ENCODE results near the gene ADAP1.

Gene ADAP1

DNA sequence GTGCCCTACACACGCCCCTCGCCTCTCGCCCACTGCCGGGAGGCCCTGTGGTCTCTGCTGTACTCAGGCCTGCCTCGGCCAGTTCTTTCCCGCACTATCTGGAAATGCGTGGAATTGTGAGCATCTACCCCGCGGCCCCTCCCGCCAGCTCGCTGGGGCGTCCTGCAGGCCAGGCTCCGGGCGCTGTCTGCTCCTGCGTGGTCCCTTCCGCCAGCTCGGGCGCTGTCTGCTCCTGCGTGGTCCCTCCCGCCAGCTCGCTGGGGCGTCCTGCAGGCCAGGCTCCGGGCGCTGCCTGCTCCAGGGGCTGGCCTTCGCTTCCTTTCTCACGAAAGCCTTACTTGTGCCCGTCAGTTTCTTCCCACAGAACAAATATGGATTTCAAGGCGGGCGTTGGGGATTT lies 63.2 kb downstream of the ADAP1 start:
- H3K4me3 ChIP-seq (ENCODE audit: low read depth, low read length) = no peak overlapping the region
- DNase-seq (ENCODE audit: low read depth) = no peak

GRCh38 chr7:890868-891267 lies 63.6 kb downstream of the ADAP1 start:
- TF ChIP-seq, protein P1, sequence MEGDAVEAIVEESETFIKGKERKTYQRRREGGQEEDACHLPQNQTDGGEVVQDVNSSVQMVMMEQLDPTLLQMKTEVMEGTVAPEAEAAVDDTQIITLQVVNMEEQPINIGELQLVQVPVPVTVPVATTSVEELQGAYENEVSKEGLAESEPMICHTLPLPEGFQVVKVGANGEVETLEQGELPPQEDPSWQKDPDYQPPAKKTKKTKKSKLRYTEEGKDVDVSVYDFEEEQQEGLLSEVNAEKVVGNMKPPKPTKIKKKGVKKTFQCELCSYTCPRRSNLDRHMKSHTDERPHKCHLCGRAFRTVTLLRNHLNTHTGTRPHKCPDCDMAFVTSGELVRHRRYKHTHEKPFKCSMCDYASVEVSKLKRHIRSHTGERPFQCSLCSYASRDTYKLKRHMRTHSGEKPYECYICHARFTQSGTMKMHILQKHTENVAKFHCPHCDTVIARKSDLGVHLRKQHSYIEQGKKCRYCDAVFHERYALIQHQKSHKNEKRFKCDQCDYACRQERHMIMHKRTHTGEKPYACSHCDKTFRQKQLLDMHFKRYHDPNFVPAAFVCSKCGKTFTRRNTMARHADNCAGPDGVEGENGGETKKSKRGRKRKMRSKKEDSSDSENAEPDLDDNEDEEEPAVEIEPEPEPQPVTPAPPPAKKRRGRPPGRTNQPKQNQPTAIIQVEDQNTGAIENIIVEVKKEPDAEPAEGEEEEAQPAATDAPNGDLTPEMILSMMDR (IDR thresholded peaks at IDR 0.05; ENCODE audit: insufficient read depth, low read depth, low read length, missing control alignments) = no peak
- H3K4me3 ChIP-seq (ENCODE audit: low read depth, low read length) = no peak overlapping the region
- DNase-seq (ENCODE audit: low read depth) = no peak

More for the DNA sequence above, 63.2 kb downstream of the ADAP1 start:
- TF ChIP-seq, protein P1 (IDR thresholded peaks at IDR 0.05; ENCODE audit: insufficient read depth, low read depth, low read length, missing control alignments) = no peak

GRCh38 chr7:889391-889790 lies 65.1 kb downstream of the ADAP1 start:
- no peak for DNase-seq (ENCODE audit: low read depth)
- no peak overlapping the region for H3K4me3 ChIP-seq (ENCODE audit: low read depth, low read length)
- TF ChIP-seq, protein P1 (IDR thresholded peaks at IDR 0.05; ENCODE audit: insufficient read depth, low read depth, low read length, missing control alignments) = no peak

DNA sequence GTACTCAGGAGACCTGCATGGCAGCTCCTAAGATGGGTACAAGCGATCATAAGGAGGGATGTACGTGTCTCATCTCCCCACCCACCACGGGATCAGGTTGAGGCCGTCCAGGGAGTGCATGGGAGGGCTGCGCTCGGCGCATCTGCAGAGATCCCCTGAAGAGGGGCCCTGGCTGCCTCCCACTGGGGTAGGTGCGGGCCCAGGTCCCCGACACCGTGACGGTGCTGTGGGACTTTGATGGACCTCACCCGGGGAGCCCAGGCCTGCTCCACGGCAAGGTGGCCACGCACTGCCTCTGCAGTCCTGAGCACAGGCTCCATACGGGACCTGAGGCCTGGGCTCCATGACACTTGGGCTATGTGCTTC lies 65.5 kb downstream of the ADAP1 start:
- no peak for DNase-seq (ENCODE audit: low read depth)
- no peak overlapping the region for H3K4me3 ChIP-seq (ENCODE audit: low read depth, low read length)
- TF ChIP-seq, protein P1 (IDR thresholded peaks at IDR 0.05; ENCODE audit: insufficient read depth, low read depth, low read length, missing control alignments) = no peak

GRCh38 chr7:888081-889024 lies 66.1 kb downstream of the ADAP1 start:
- TF ChIP-seq, protein P1 (IDR thresholded peaks at IDR 0.05; ENCODE audit: insufficient read depth, low read depth, low read length, missing control alignments) = no peak
- DNase-seq (ENCODE audit: low read depth) = no peak
- H3K4me3 ChIP-seq (ENCODE audit: low read depth, low read length) = no peak overlapping the region

DNA sequence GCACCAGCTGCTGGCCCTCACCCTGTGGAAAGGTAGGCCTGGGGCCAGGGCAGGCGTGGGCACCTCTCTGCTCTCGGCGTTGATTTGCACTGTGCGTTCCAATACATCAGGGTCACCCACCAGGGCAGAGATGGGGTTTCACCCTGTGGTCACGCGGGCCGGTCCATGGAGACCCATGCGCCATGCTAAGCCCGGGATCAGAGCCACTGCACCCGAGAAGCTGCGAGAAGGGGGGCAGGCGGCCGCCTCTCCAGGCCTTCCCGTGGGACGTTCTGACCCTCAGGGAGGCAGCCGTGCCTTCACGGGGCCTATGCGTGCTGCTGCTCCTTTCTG lies 67.0 kb downstream of the ADAP1 start:
- DNase-seq (ENCODE audit: low read depth) = no peak
- H3K4me3 ChIP-seq (ENCODE audit: low read depth, low read length) = no peak overlapping the region
- TF ChIP-seq, protein P1 (IDR thresholded peaks at IDR 0.05; ENCODE audit: insufficient read depth, low read depth, low read length, missing control alignments) = no peak

Measured in GM12865 (cell line).